Lower leg skin (tissue), 4 donors: ENCODE measurements around the gene TIGD1. TPM values are rescaled to one million over a fixed set of nuclear protein-coding genes. Genes with fewer than 3 reads are reported as not detected.

Source experiments
- DNase-seq, 2 donors: peaks; one replicate each; pipeline ENCODE4 v3.0.0-alpha.2; 2019; ENCODE audit warnings: low spot score in 2 of 2
- H3K4me3 ChIP-seq: fragments of 200-600 bp; sonication (generic); 2 replicates; pipeline ENCODE4 v1.5.1; 2017; ENCODE audit warnings: mild to moderate bottlenecking, low read depth; ENCODE audit not compliant: poor library complexity, severe bottlenecking
- CTCF ChIP-seq, 3 donors: fragments of 450-650 bp; IDR thresholded peaks; one replicate each; pipeline ENCODE4 v1.5.1; 2016; ENCODE audit warnings: antibody characterized with exemption in 3 of 3, mild to moderate bottlenecking in 3 of 3, moderate library complexity in 2 of 3
- POLR2A ChIP-seq, 2 donors: fragments of 450-650 bp; IDR thresholded peaks; one replicate each; pipeline ENCODE4 v1.6.1; 2016 to 2017; ENCODE audit warnings: antibody characterized with exemption in 2 of 2, mild to moderate bottlenecking in 1 of 2, moderate library complexity in 1 of 2
- WGBS, 2 donors: methylation state at CpG; one replicate each; pipeline ENCODE4 v1.1.5; 2018; 5-methylcytosine and 5-hydroxymethylcytosine counted together
- intact Hi-C: fragments of 100-400 bp; cut with DNase I; formaldehyde crosslinking; loops from one replicate; pipeline ENCODE4 v1.15.0; 2023; ENCODE audit warnings: low total_unique reads
- total RNA-seq, 4 donors: library from RNA; depleted of rRNA; stranded (reverse); fragments of >200 nt; gene quantifications; one replicate each; pipeline ENCODE4 v1.1.0, GENCODE V29; 2016

TIGD1 gene
- total RNA-seq, 4 donors from 2014 or later: 2.2 to 5.4 (median 5.1) TPM

DNA sequence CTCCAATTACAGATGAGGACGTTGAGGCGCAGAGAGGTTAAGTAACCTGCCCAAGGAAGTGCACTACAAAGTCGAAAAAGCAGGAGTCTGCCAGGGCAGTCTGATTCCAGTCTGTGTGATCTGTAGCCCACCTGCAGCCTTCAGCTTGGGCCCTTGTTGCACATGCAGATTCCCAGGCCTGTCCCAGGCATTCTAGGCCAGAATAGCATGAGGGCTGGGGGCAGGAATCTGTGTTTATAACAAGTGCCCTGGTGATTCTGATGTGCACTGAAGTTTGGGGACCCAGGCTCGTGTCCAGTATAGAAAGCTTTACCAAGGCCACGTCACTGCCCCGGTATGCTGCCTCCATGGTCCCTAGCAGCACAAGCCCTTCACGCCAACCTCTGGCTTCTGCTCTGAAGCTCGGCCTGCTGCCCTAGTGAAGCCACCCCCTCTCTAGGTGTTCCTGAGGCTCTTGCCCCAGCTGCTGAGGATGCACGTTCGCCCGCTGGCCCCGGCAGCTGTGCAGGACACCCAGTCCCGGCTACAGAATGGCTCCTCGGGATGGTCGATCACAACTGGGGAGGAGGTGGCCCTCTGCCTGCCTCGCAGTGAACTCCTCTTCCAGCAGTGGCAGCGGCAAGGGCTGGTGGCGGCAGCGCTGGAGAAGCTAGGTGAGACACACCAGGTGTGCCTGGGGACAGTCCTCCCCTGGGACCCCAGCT, 6.3 kb downstream of the TIGD1 start:
- TF ChIP-seq CTCF (IDR thresholded peaks at IDR 0.05) (no peak), POLR2A (IDR thresholded peaks at IDR 0.05) (no peak)
- no peak overlapping the region for H3K4me3 ChIP-seq
- intact Hi-C loops: no loop called here
- DNase-seq: peak in 1 of 2 donors; percentile 82
- 97 to 98% methylated on average over 15 to 19 of the region's 19 CpGs for WGBS, 2 donors

GRCh38 chr2:232543491-232543890, 6.9 kb downstream of the TIGD1 start:
- H3K4me3 ChIP-seq: no peak overlapping the region
- TF ChIP-seq CTCF (IDR thresholded peaks at IDR 0.05) (no peak), POLR2A (IDR thresholded peaks at IDR 0.05) (no peak)
- WGBS, 2 donors: 88 to 91% methylated on average over 14 of the region's 14 CpGs
- intact Hi-C loops: no loop called here
- peak in 1 of 2 donors; percentile 76 for DNase-seq

GRCh38 chr2:232542715-232543467, 7.5 kb downstream of the TIGD1 start:
- 88 to 89% methylated on average over 20 of the region's 20 CpGs for WGBS, 2 donors
- DNase-seq: peak in 1 of 2 donors; percentile 75
- no peak overlapping the region for H3K4me3 ChIP-seq
- TF ChIP-seq CTCF (IDR thresholded peaks at IDR 0.05) (no peak), POLR2A (IDR thresholded peaks at IDR 0.05) (no peak)
- intact Hi-C loops: no loop called here

- peak in 1 of 2 donors; percentile 50 for DNase-seq
- no peak for TF ChIP-seq CTCF (IDR thresholded peaks at IDR 0.05)
- no peak for TF ChIP-seq POLR2A (IDR thresholded peaks at IDR 0.05)
- no peak overlapping the region for H3K4me3 ChIP-seq
- 62 to 67% methylated on average over 8 to 9 of the region's 9 CpGs for WGBS, 2 donors
- intact Hi-C loops: no loop called here
These were observed 8.2 kb downstream of the TIGD1 start for GRCh38 chr2:232541961-232542714.

- 61 to 66% methylated on average over 19 of the region's 19 CpGs for WGBS, 2 donors
- H3K4me3 ChIP-seq: no peak overlapping the region
- TF ChIP-seq POLR2A (IDR thresholded peaks at IDR 0.05) (no peak), CTCF (IDR thresholded peaks at IDR 0.05) (no peak)
- intact Hi-C loops: no loop called here
- DNase-seq: peak in 1 of 2 donors; percentile 75
These were observed 9.0 kb downstream of the TIGD1 start for GRCh38 chr2:232541195-232541960.
